Endothelial cell of umbilical vein (primary cell): Measurements from ENCODE around the gene PYGO1. TPM values are rescaled to one million over a fixed set of nuclear protein-coding genes. Genes with fewer than 3 reads are reported as not detected.

Source experiments
- BruUV-seq: library from RNA; stranded (reverse); fragments of 400-500 nt; replicated peaks from 2 replicates; lab custom pipeline; 2021; lab: Mats Ljungman, UMichigan
- CTCF ChIA-PET: fragments of 300-600, 350-600 bp; sonication (Branson Sonifier 250); formaldehyde crosslinking; loops from one replicate; lab custom pipeline; 2021; ENCODE audit warnings: antibody characterized with exemption, inconsistent platforms; lab: Charles Lee
- POLR2A ChIA-PET: fragments of 300-600, 350-600 bp; sonication (Branson Sonifier 250); formaldehyde crosslinking; loops from one replicate; lab custom pipeline; 2021; ENCODE audit warnings: antibody characterized with exemption, inconsistent platforms; lab: Charles Lee
- DNase-seq: peaks from one replicate; pipeline ENCODE4 v3.0.0-alpha.2; 2011; ENCODE audit warnings: low read depth, low spot score
- FAIRE-seq: peaks from 2 replicates; lab custom pipeline; 2011; peaks lifted over from hg19 to GRCh38; lab: Jason Lieb, UNC
- H2AFZ ChIP-seq: 2 replicates; pipeline ENCODE4 v1.6.0; 2012; ENCODE audit warnings: low read depth, low read length, control low read depth, inconsistent platforms
- H3K27ac ChIP-seq: 2 replicates; pipeline ENCODE4 v1.5.1; 2011; ENCODE audit warnings: low read depth, mild to moderate bottlenecking, control low read depth, low read length, moderate library complexity; ENCODE audit not compliant: insufficient read depth
- H3K27me3 ChIP-seq, 2 experiments: 2 replicates each; pipeline versions ENCODE4 v1.6.0 to v1.6.1; 2011; ENCODE audit warnings: low read length in 2 of 2, mixed read lengths in 1 of 2; ENCODE audit not compliant: control insufficient read depth in 2 of 2, insufficient read depth in 2 of 2
- H3K36me3 ChIP-seq, 2 experiments: 2 replicates in 1 of 2; 3 replicates in 1 of 2; pipeline ENCODE4 v1.5.1; 2011; ENCODE audit warnings: low read length in 2 of 2, mild to moderate bottlenecking in 1 of 2, moderate library complexity in 1 of 2; ENCODE audit not compliant: control insufficient read depth in 2 of 2, insufficient read depth in 2 of 2; ENCODE audit errors: extremely low read depth in 1 of 2
- H3K4me1 ChIP-seq: 3 replicates; pipeline ENCODE4 v1.5.1; 2011; ENCODE audit warnings: mild to moderate bottlenecking, low read length; ENCODE audit not compliant: control insufficient read depth, insufficient read depth; ENCODE audit errors: extremely low read depth
- H3K4me2 ChIP-seq: 2 replicates; pipeline ENCODE4 v1.6.1; 2011; ENCODE audit warnings: low read length, control low read depth, mixed read lengths; ENCODE audit not compliant: insufficient read depth
- H3K4me3 ChIP-seq, 3 experiments: fragments of 200-600 bp in 1 of 3; sonication (generic), shearing (Covaris generic) in 1 of 3; replicated peaks in 1 of 3; 2 replicates each; pipeline ENCODE4 v1.5.1; 2011 to 2016; ENCODE audit warnings: control low read depth in 3 of 3, low read length in 3 of 3, mild to moderate bottlenecking in 2 of 3, inconsistent platforms in 1 of 3, low read depth in 1 of 3, moderate library complexity in 1 of 3; ENCODE audit not compliant: insufficient read depth in 1 of 3
- H3K79me2 ChIP-seq: 2 replicates; pipeline ENCODE4 v1.6.0; 2012; ENCODE audit warnings: low read length, inconsistent platforms; ENCODE audit not compliant: control insufficient read depth, insufficient read depth
- H3K9ac ChIP-seq: replicated peaks from 2 replicates; pipeline ENCODE3; 2011; ENCODE audit warnings: low read length, control low read depth; ENCODE audit not compliant: insufficient read depth; ENCODE audit errors: extremely low read depth
- H3K9me1 ChIP-seq: replicated peaks from 3 replicates; pipeline ENCODE4 v1.6.0; 2011; ENCODE audit warnings: mild to moderate bottlenecking, low read length; ENCODE audit not compliant: control insufficient read depth, insufficient read depth; ENCODE audit errors: extremely low read depth
- H3K9me3 ChIP-seq: replicated peaks from 2 replicates; pipeline ENCODE4 v1.5.1; 2012; ENCODE audit warnings: low read length, inconsistent platforms; ENCODE audit not compliant: control insufficient read depth, insufficient read depth
- H4K20me1 ChIP-seq: replicated peaks from 2 replicates; pipeline ENCODE3; 2011; ENCODE audit warnings: mild to moderate bottlenecking, low read length; ENCODE audit not compliant: control insufficient read depth, insufficient read depth; ENCODE audit errors: extremely low read depth
- CTCF ChIP-seq, 2 donors: IDR thresholded peaks; 1 replicate in 1 of 2; 2 replicates in 1 of 2; pipeline ENCODE4 v1.5.1; 2011; ENCODE audit warnings: low read length in 2 of 2, mild to moderate bottlenecking in 2 of 2, moderate library complexity in 2 of 2, control low read depth in 1 of 2, inconsistent platforms in 1 of 2, low read depth in 1 of 2; ENCODE audit not compliant: insufficient read depth in 1 of 2; ENCODE audit errors: extremely low read depth in 1 of 2
- EZH2 ChIP-seq: IDR thresholded peaks from 2 replicates; pipeline ENCODE4 v1.6.1; 2012; ENCODE audit warnings: borderline replicate concordance, low read depth, mild to moderate bottlenecking, moderate library complexity, low read length, inconsistent platforms; ENCODE audit not compliant: severe bottlenecking
- FOS ChIP-seq: IDR thresholded peaks from 2 replicates; pipeline ENCODE4 v1.6.1; 2011; ENCODE audit warnings: mild to moderate bottlenecking, low read length, moderate library complexity, borderline replicate concordance; ENCODE audit not compliant: insufficient read depth
- GATA2 ChIP-seq: IDR thresholded peaks from 2 replicates; pipeline ENCODE4 v1.7.0; 2011; ENCODE audit warnings: low read depth, mild to moderate bottlenecking, moderate library complexity, mixed read lengths, low read length; ENCODE audit not compliant: insufficient read length, insufficient read depth
- JUN ChIP-seq: IDR thresholded peaks from 2 replicates; pipeline ENCODE4 v1.6.1; 2011; ENCODE audit warnings: borderline replicate concordance, low read depth; ENCODE audit not compliant: insufficient read length, insufficient read depth
- MYC ChIP-seq: IDR thresholded peaks from one replicate; pipeline ENCODE4 v1.6.1; 2011; ENCODE audit warnings: mild to moderate bottlenecking, low read depth, low read length
- POLR2A ChIP-seq: IDR thresholded peaks from 2 replicates; pipeline ENCODE4 v1.6.1; 2012; ENCODE audit warnings: low read depth, mild to moderate bottlenecking, control low read depth, low read length
- POLR2AphosphoS5 ChIP-seq: IDR thresholded peaks from 2 replicates; pipeline ENCODE4 v1.6.1; 2012; ENCODE audit warnings: low read depth, mild to moderate bottlenecking, control low read depth, low read length, moderate library complexity; ENCODE audit not compliant: insufficient read depth
- dilution Hi-C: fragments of 300-500 bp; cut with MboI; formaldehyde crosslinking; loops from one replicate; pipeline ENCODE4 v1.15.0; 2019; ENCODE audit warnings: low sequenced_read_pairs; ENCODE audit not compliant: extremely low pct_ligation_motif_present
- intact Hi-C: fragments of 100-400 bp; cut with micrococcal nuclease; formaldehyde crosslinking; loops from one replicate; pipeline ENCODE4 v1.10.0; 2022
- polyA plus RNA-seq, 4 experiments: library from polyadenylated mRNA; depleted of rRNA in 3 of 4; stranded (reverse) in 3 of 4; unstranded in 1 of 4; fragments of >200 nt; gene quantifications; 2 replicates each; pipeline versions ENCODE4 v1.2.1 to v1.2.3, GENCODE V29; 2011 to 2012; ENCODE audit warnings: missing spikeins in 1 of 4
- total RNA-seq: library from RNA; stranded (reverse); gene quantifications from 2 replicates; pipeline ENCODE4 v1.2.3, GENCODE V29; 2021
- TF ChIP-seq, protein P1 (sequence below): IDR thresholded peaks from 2 replicates; pipeline ENCODE4 v1.6.1; 2011; ENCODE audit not compliant: insufficient read depth, insufficient read length

PYGO1 gene
- total and polyA plus RNA-seq, 2 donors (not counting 3 experiments of a cell fraction or from before 2014, with no cell fraction given) = 1.9 to 7.6 TPM

GRCh38 chr15:55530861-55531313, 57.3 kb downstream of the PYGO1 start:
- no peaks in the 10 kb centered on the region for H3K9me3 ChIP-seq
- intact Hi-C loops (no loop called here), dilution Hi-C loops (no loop called here)
- no peak overlapping the region for H2AFZ ChIP-seq
- CTCF ChIA-PET = interaction anchor here (2.0 to 7.6 kb wide), 2 partner anchors 17 to 112 kb away, joined by 7 to 97 read pairs; no protein-coding TSS in a partner anchor
- no peak overlapping the region for H3K27ac ChIP-seq
- H3K79me2 ChIP-seq = no peaks in the 10 kb centered on the region
- H3K4me1 ChIP-seq = no peaks in the 10 kb centered on the region
- TF ChIP-seq, protein P1, sequence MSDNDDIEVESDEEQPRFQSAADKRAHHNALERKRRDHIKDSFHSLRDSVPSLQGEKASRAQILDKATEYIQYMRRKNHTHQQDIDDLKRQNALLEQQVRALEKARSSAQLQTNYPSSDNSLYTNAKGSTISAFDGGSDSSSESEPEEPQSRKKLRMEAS = no peak
- no peak for TF ChIP-seq JUN
- no peak overlapping the region for H3K4me2 ChIP-seq
- no peaks in the 10 kb centered on the region for H3K27me3 ChIP-seq
- no TSS peak for BruUV-seq
- H3K36me3 ChIP-seq = no peaks in the 10 kb centered on the region
- POLR2A ChIA-PET = no interaction called here
- no peaks in the 10 kb centered on the region for H4K20me1 ChIP-seq
- H3K9me1 ChIP-seq = no peaks in the 10 kb centered on the region
- DNase-seq (no peak), FAIRE-seq (peak; percentile 26)
- no peak overlapping the region for H3K4me3 ChIP-seq
- H3K9ac ChIP-seq = no peak overlapping the region

DNA sequence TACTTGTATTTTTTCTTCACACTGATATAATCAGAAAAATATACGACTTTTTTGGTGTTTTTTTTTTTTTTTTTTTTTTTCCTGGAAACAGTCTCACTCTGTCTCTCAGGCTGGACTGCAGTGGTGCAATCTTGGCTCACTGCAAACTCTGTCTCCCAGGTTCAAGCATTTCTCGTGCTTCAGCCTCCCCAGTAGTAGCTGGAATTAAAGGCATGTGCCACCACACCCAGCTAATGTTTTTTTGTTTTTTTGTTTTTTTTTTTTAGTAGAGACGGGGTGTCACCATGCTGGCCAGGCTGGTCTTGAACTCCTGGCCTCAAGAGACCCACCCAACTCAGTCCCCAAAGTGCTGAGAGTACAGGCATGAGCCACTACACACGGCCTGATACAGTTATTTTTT, 59.3 kb downstream of the PYGO1 start:
- DNase-seq = no peak
- dilution Hi-C loops = no loop called here

More for the DNA sequence above, 59.3 kb downstream of the PYGO1 start:
- ChIA-PET CTCF (interaction anchor here (7.6 kb wide), 1 partner anchor 114 kb away, joined by 97 read pairs; no protein-coding TSS in a partner anchor), POLR2A (no interaction called here)
- peaks cover 2% of the 10 kb centered on the region in 2 experiments for H3K27me3 ChIP-seq
- H3K79me2 ChIP-seq = no peaks in the 10 kb centered on the region
- no peak overlapping the region for H3K4me2 ChIP-seq
- FAIRE-seq = no peak
- H3K36me3 ChIP-seq = no peaks in the 10 kb centered on the region
- intact Hi-C loops = no loop called here
- H4K20me1 ChIP-seq = no peaks in the 10 kb centered on the region
- no peak overlapping the region for H3K4me3 ChIP-seq
- no peak overlapping the region for H2AFZ ChIP-seq
- BruUV-seq = no TSS peak
- H3K4me1 ChIP-seq = no peaks in the 10 kb centered on the region
- no peaks in the 10 kb centered on the region for H3K9me3 ChIP-seq
- H3K9ac ChIP-seq = no peak overlapping the region
- H3K27ac ChIP-seq = no peak overlapping the region
- H3K9me1 ChIP-seq = no peaks in the 10 kb centered on the region
- no peak for TF ChIP-seq JUN
- TF ChIP-seq CTCF (IDR thresholded peaks at IDR 0.05; ENCODE audit: extremely low read depth in 1 of 2, insufficient read depth in 1 of 2, low read depth in 1 of 2, low read length in 2 of 2) = no peak
- no peak for TF ChIP-seq FOS
- TF ChIP-seq, protein P1 = no peak
- TF ChIP-seq POLR2AphosphoS5 = no peak
- TF ChIP-seq MYC = no peak
- TF ChIP-seq EZH2 = no peak
- no peak for TF ChIP-seq POLR2A
- no peak for TF ChIP-seq GATA2
